Stimulated activated CD4-positive, alpha-beta T cell treated with anti-CD3 and anti-CD28 coated beads, TNF-alpha, amount 100 ng/mL, for 4 hours (primary cell): ENCODE measurements around the gene SMAD9.
"Not testable (repeated sequence)": the region's sequence is repeated elsewhere in the genome, so short reads cannot be mapped to it uniquely, and the experiment has no call there.

ENCODE experiments used
- DNase-seq, 3 experiments: peaks; one replicate each; pipeline ENCODE4 v3.0.0-alpha.2; 2020; ENCODE audit warnings: low read depth in 3 of 3

Gene SMAD9

GRCh38 chr13:36912369-36912768, 7.7 kb downstream of the SMAD9 start:
- no peak for DNase-seq

DNA sequence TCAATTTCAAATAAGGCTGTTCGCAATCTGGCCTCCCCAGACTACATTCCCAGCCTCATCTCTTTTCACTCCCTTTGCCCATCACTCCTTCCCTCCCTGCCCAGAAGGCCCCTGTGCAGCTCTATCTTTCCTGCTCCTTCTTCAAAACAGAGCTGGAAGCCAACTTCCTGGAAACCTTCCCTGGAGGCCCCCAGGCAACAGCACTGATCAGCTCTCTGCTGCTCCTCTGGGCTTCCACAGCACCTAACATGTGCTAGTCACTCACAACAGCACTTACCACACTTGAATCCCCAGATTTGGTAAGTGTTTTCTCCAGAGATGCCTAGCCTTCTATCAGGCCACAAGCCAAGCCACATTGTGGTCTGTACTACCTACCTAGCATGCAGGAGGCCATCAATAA, 9.5 kb downstream of the SMAD9 start:
- DNase-seq = no peak

GRCh38 chr13:36907821-36908220, 12.2 kb downstream of the SMAD9 start:
- DNase-seq = no peak

DNA sequence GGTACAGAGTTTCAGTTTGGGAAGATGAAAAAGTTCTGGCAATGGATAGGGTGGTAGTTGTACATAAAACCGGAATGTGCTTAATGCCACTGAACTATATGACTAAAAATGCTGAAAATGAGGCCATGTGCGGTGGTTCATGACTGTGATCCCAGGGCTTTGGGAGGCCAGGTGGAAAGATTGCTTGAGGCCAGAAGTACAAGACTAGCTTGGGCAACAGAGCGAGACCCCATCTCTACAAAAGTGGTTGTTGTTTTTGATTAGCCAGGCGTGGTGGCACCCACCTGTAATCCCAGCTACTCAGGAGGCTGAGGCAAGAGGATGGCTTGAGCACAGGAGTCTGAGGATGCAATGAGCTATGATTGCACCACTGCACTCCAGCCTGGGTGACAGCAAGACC, 12.8 kb downstream of the SMAD9 start:
- no peak for DNase-seq

GRCh38 chr13:36905944-36906343, 14.1 kb downstream of the SMAD9 start:
- DNase-seq = no peak

- DNase-seq = no peak
These were observed 16.0 kb downstream of the SMAD9 start for GRCh38 chr13:36903925-36904595.

- no peak for DNase-seq
These were observed 22.9 kb downstream of the SMAD9 start for GRCh38 chr13:36897054-36897616.

DNA sequence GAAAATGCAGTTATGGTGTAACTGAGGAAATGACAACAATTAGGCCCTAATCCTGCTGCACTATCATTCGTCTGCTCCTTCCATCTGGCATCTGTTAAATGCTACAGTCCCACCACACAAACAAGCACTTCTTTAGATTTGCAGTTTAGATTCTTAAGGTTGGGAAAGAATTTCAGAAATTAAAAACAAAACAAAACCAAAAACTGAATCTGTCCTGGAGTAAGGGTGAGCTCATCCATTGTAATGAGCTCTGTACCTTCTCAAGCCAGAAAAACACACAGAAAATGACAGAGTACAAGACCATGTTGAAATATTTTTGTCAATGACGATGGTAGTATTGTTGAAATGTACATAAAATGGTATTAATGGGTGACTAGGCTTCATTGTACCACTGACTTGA, 28.3 kb downstream of the SMAD9 start:
- no peak for DNase-seq

GRCh38 chr13:36888645-36889044, 31.4 kb downstream of the SMAD9 start:
- DNase-seq = no peak

GRCh38 chr13:36887758-36888521, 32.1 kb downstream of the SMAD9 start:
- DNase-seq = no peak

- DNase-seq = no peak
These were observed 34.1 kb downstream of the SMAD9 start for GRCh38 chr13:36885901-36886300.

- no peak for DNase-seq
These were observed 35.8 kb downstream of the SMAD9 start for GRCh38 chr13:36884235-36884634.

- DNase-seq = no peak
These were observed 36.2 kb downstream of the SMAD9 start for GRCh38 chr13:36883824-36884223.

- DNase-seq = not testable (repeated sequence)
These were observed 36.6 kb downstream of the SMAD9 start for GRCh38 chr13:36883392-36883791.

DNA sequence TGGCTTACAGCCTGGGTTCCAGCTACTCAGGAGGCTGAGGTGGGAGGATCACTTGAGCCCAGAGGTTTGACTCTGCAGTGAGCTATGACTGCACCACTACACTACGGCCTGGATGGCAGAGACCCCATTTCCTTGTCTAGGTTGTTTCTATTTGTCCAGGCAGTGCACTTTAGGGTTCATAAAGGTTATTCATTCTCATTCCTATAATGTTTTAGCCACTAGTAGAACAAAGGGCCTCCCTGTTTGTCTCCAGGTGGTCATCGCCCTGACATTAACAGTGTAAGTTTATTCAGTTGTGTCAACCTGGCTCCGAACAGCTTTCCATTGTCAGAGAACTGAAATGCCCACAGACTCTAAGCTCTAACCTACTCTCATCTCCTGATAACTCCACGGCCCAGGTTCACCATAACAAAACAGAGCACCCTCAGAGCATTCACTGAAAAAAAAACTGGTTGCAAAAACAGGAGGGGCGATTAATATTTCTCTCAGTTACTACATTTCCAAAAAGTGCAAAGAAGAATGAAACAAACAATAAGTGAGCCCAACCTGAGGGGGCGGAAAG, 37.1 kb downstream of the SMAD9 start:
- DNase-seq = no peak

GRCh38 chr13:36880961-36881360, 39.1 kb downstream of the SMAD9 start:
- no peak for DNase-seq

DNA sequence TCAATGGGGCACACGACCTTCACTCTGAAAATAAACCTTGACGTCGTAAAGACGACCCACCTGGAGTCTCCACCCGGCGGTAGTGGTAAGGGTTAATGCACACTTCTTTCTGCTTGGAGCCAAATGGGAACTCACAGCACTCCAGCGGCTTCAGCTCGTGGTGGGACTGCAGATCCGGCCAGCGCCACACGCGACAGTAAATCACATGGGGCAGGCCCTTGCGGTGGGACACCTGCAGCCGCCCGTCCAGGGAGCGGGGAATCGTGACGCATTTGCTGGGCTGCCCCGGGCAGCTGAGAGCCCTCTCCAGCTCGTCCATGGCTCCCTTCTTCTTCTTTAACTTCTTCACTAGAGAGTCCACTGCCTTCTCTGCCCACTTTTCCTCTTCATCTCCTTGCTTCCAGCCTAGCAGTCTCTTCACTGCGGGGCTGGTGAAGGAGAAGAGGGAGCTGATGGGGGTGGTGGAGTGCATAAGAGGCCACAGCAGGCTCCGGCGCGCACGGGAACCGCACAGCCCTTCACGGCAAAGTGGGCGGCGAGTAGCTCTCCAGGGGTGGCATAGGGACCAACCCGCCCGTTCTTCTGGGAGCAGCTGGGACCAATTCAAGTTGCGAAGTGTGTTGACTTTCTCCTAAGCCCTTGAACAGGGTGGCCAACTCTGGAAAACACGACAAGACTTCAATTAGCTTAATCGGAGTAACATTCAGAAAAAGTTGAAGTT, 40.7 kb downstream of the SMAD9 start:
- no peak for DNase-seq

- DNase-seq = no peak
These were observed 44.1 kb downstream of the SMAD9 start for GRCh38 chr13:36875961-36876360.

DNA sequence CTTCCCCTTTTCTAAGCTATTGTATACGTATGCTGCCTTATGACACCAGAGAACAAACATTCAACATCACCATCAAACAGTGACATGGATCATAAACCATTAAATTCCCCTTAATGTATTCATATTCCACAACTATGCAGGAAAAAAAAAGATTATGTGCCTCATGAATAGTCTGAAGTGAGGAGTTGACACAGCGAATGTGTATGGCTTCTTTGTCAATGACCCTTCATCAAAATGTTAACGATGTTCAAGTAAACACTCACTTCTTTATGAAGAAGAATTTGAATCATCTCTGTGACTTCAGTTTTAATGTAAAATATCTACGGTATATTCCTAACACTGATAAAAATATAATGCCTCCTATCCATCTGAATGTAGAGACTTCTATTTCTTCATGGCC, 44.6 kb downstream of the SMAD9 start:
- no peak for DNase-seq

DNA sequence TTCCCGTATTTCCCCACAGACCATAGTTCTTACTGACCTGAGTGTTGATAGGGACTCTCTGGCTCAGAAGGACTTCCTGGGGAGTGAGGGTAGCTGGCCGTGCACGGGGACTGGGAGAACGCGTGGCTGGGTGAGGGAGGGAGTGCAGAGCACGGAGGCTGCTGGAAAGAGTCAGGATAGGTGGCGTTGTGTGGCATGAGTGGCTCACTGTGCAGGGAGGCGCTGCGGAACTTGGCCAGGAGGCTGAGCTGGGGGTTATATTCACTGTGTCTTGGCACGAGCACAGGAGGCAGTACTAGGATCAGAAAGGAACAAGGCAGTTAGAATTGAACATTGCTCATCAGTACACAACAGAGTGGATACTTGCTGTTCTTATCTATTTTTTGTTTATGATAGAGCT, 47.4 kb downstream of the SMAD9 start:
- no peak for DNase-seq

- DNase-seq = no peak
These were observed 49.9 kb downstream of the SMAD9 start for GRCh38 chr13:36870050-36870692.

- no peak for DNase-seq
These were observed 53.8 kb downstream of the SMAD9 start for GRCh38 chr13:36866232-36866631.
